Caco-2 (cell line): ENCODE measurements around the gene PNO1. TPM values are rescaled to one million over a fixed set of nuclear protein-coding genes. Genes with fewer than 3 reads are reported as not detected.

Experiments
- BruUV-seq: library from RNA; stranded (reverse); fragments of 400-500 nt; replicated peaks from 2 replicates; lab custom pipeline; 2021; lab: Mats Ljungman, UMichigan
- CTCF ChIA-PET: fragments of 300-600 bp; sonication (Branson Sonifier 250); formaldehyde crosslinking; loops from one replicate; lab custom pipeline; 2022; ENCODE audit warnings: antibody characterized with exemption; lab: Charles Lee
- POLR2A ChIA-PET: fragments of 300-600 bp; sonication (Branson Sonifier 250); formaldehyde crosslinking; loops from one replicate; lab custom pipeline; 2022; ENCODE audit warnings: antibody characterized with exemption; lab: Charles Lee
- DNase-seq, 2 experiments: peaks; one replicate each; pipeline versions ENCODE4 v3.0.0 to v3.0.0-alpha.2; 2020 to 2022
- H3K27me3 ChIP-seq: replicated peaks from 2 replicates; pipeline ENCODE4 v1.6.0; 2011; ENCODE audit warnings: low read length; ENCODE audit not compliant: control insufficient read depth, insufficient read depth
- H3K36me3 ChIP-seq: 2 replicates; pipeline ENCODE4 v1.5.1; 2011; ENCODE audit warnings: low read length; ENCODE audit not compliant: control insufficient read depth, insufficient read depth
- H3K4me1 ChIP-seq: fragments of 250-450 bp; sonication (Bioruptor Pico); 2 replicates; pipeline ENCODE4 v1.5.1; 2020; ENCODE audit warnings: mild to moderate bottlenecking
- H3K4me3 ChIP-seq: 2 replicates; pipeline ENCODE4 v1.5.1; 2011; ENCODE audit warnings: low read depth, mild to moderate bottlenecking, control low read depth, low read length
- H3K9me3 ChIP-seq: fragments of 250-450 bp; sonication (Bioruptor Pico); 2 replicates; pipeline ENCODE4 v1.5.1; 2020; ENCODE audit warnings: mild to moderate bottlenecking, moderate library complexity
- H3K27ac Mint-ChIP-seq: one replicate; pipeline ENCODE4 v1.8.0; 2022; ENCODE audit warnings: mixed read lengths; ENCODE audit not compliant: unreplicated experiment
- H3K27me3 Mint-ChIP-seq: one replicate; pipeline ENCODE4 v1.8.0; 2022; ENCODE audit warnings: mixed read lengths; ENCODE audit not compliant: insufficient read depth, unreplicated experiment
- H3K36me3 Mint-ChIP-seq: one replicate; pipeline ENCODE4 v1.8.0; 2022; ENCODE audit warnings: mild to moderate bottlenecking, mixed read lengths; ENCODE audit not compliant: insufficient read depth, unreplicated experiment
- H3K4me1 Mint-ChIP-seq: one replicate; pipeline ENCODE4 v1.8.0; 2022; ENCODE audit warnings: low read depth, mixed read lengths; ENCODE audit not compliant: unreplicated experiment
- H3K4me3 Mint-ChIP-seq: one replicate; pipeline ENCODE4 v1.8.0; 2022; ENCODE audit warnings: mild to moderate bottlenecking, moderate library complexity, mixed read lengths; ENCODE audit not compliant: unreplicated experiment
- H3K9me3 Mint-ChIP-seq: one replicate; pipeline ENCODE4 v1.8.0; 2022; ENCODE audit warnings: mixed read lengths; ENCODE audit not compliant: unreplicated experiment
- CTCF ChIP-seq, 2 experiments: fragments of 200-600 bp in 1 of 2; IDR thresholded peaks; 1 replicate in 1 of 2; 2 replicates in 1 of 2; pipeline versions ENCODE4 v1.5.1 to v1.8.0; 2011 to 2022; ENCODE audit warnings: antibody characterized with exemption in 1 of 2, control low read depth in 1 of 2, inconsistent platforms in 1 of 2, low read depth in 1 of 2, low read length in 1 of 2, mild to moderate bottlenecking in 1 of 2, moderate library complexity in 1 of 2; ENCODE audit not compliant: insufficient read depth in 1 of 2, severe bottlenecking in 1 of 2, unreplicated experiment in 1 of 2
- intact Hi-C: fragments of 100-400 bp; cut with micrococcal nuclease; formaldehyde crosslinking; loops from one replicate; pipeline ENCODE4 v1.10.0; 2022; ENCODE audit not compliant: unreplicated experiment
- total RNA-seq: library from RNA; stranded (reverse); gene quantifications from 2 replicates; pipeline ENCODE4 v1.2.3, GENCODE V29; 2022

Gene PNO1
- total RNA-seq, 1 experiment from 2014 or later: 37.0 TPM

- ChIA-PET CTCF (no interaction called here), POLR2A (interaction anchor here (0.5 kb wide), 1 partner anchor 9 kb away, joined by 3 read pairs; no protein-coding TSS in a partner anchor)
- no TSS peak for BruUV-seq
Observed at GRCh38 chr2:68216454-68217310, 59.0 kb downstream of the PNO1 start.

GRCh38 chr2:68217729-68218128 is 60.0 kb downstream of the PNO1 start:
- CTCF ChIA-PET: no interaction called here
- no peak overlapping the region for H3K4me3 Mint-ChIP-seq
- no peak for DNase-seq
- no peak overlapping the region for H3K27ac Mint-ChIP-seq
- H3K27me3 ChIP-seq: no peaks in the 10 kb centered on the region
- TF ChIP-seq CTCF (IDR thresholded peaks at IDR 0.05; ENCODE audit: insufficient read depth in 1 of 2, low read depth in 1 of 2, low read length in 1 of 2, severe bottlenecking in 1 of 2, unreplicated experiment in 1 of 2): no peak
- H3K4me3 ChIP-seq: no peak overlapping the region
- H3K27me3 Mint-ChIP-seq: no peaks in the 10 kb centered on the region
- H3K4me1 Mint-ChIP-seq: peaks cover 21% of the 10 kb centered on the region
- no peaks in the 10 kb centered on the region; the same call in 1 of the 2 replicates for H3K4me1 ChIP-seq
- no peaks in the 10 kb centered on the region for H3K9me3 Mint-ChIP-seq
- H3K36me3 ChIP-seq: no peaks in the 10 kb centered on the region
- intact Hi-C loops: no loop called here
- BruUV-seq: no TSS peak
- H3K9me3 ChIP-seq: no peaks in the 10 kb centered on the region
- POLR2A ChIA-PET: no interaction called here
- peaks cover 16% of the 10 kb centered on the region for H3K36me3 Mint-ChIP-seq

More at GRCh38 chr2:68216454-68217310, 59.0 kb downstream of the PNO1 start:
- Mint-ChIP-seq H3K27ac (no peak overlapping the region), H3K9me3 (no peaks in the 10 kb centered on the region), H3K27me3 (no peaks in the 10 kb centered on the region), H3K4me1 (peaks cover 21% of the 10 kb centered on the region), H3K4me3 (no peak overlapping the region), H3K36me3 (peaks cover 25% of the 10 kb centered on the region)
- H3K36me3 ChIP-seq: no peaks in the 10 kb centered on the region
- TF ChIP-seq CTCF (IDR thresholded peaks at IDR 0.05; ENCODE audit: insufficient read depth in 1 of 2, low read depth in 1 of 2, low read length in 1 of 2, severe bottlenecking in 1 of 2, unreplicated experiment in 1 of 2): no peak
- no peak overlapping the region for H3K4me3 ChIP-seq
- H3K9me3 ChIP-seq: no peaks in the 10 kb centered on the region
- no peak for DNase-seq
- peaks cover 2% of the 10 kb centered on the region; the same call in 1 of the 2 replicates for H3K4me1 ChIP-seq
- intact Hi-C loops: no loop called here
- no peaks in the 10 kb centered on the region for H3K27me3 ChIP-seq

- BruUV-seq: no TSS peak
- H3K9me3 Mint-ChIP-seq: no peaks in the 10 kb centered on the region
- no peak for TF ChIP-seq CTCF (IDR thresholded peaks at IDR 0.05; ENCODE audit: insufficient read depth in 1 of 2, low read depth in 1 of 2, low read length in 1 of 2, severe bottlenecking in 1 of 2, unreplicated experiment in 1 of 2)
Observed at GRCh38 chr2:68218343-68218901, 60.7 kb downstream of the PNO1 start.

More at GRCh38 chr2:68218343-68218901, 60.7 kb downstream of the PNO1 start:
- Mint-ChIP-seq H3K36me3 (peaks cover 16% of the 10 kb centered on the region), H3K27ac (no peak overlapping the region), H3K4me1 (peaks cover 23% of the 10 kb centered on the region), H3K4me3 (no peak overlapping the region), H3K27me3 (no peaks in the 10 kb centered on the region)
- intact Hi-C loops: no loop called here
- CTCF ChIA-PET: no interaction called here
- Histone ChIP-seq H3K36me3 (no peaks in the 10 kb centered on the region), H3K27me3 (no peaks in the 10 kb centered on the region), H3K9me3 (no peaks in the 10 kb centered on the region), H3K4me1 (no peaks in the 10 kb centered on the region; the same call in 1 of the 2 replicates), H3K4me3 (no peak overlapping the region)
- POLR2A ChIA-PET: no interaction called here
- DNase-seq: no peak
